ENCODE data around the gene RHOC. TPM values are rescaled to one million over a fixed set of nuclear protein-coding genes. Genes with fewer than 3 reads are reported as not detected.

The RHOC gene
- total RNA-seq, 1 experiment from 2014 or later = 405 TPM

DNA sequence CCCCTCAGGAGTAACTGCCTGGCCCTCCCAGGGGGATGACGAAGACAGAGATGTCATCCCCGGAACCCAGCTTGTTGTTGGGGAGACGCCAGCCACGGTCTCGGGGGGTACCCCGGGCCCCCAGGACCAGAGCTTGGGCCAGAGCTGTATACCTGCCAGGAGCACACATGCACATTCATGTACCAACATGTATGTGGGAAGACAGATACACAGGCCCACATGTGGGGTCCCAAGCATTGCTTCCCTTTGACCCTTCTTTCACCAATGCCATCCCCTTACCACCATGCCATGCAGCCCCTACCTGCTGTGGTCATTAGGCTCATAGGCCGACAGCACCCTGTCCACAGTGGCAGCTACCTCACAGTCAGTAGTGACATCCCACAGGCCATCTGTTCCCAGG lies 3.2 kb upstream of the RHOC start:
- Histone ChIP-seq H3K4me3 (ENCODE audit: low read length) (no peak overlapping the region), H3K4me1 (ENCODE audit: insufficient read depth, low read length) (peaks cover 26% of the 10 kb centered on the region), H3K9me3 (ENCODE audit: low read length) (no peaks in the 10 kb centered on the region), H4K20me1 (ENCODE audit: low read length) (no peaks in the 10 kb centered on the region), H2AFZ (ENCODE audit: low read length) (no peak overlapping the region), H3K79me2 (ENCODE audit: low read length) (peaks cover 15% of the 10 kb centered on the region), H3K27me3 (ENCODE audit: low read length) (no peaks in the 10 kb centered on the region), H3F3A (ENCODE audit: low read length, unreplicated experiment) (peaks cover 3% of the 10 kb centered on the region), H3K27ac (ENCODE audit: low read length) (no peak overlapping the region), H3K9me2 (replicated peaks; ENCODE audit: low read length) (no peaks in the 10 kb centered on the region), H3K9ac (ENCODE audit: low read length) (no peak overlapping the region), H3K4me2 (ENCODE audit: low read length) (no peak overlapping the region), H3K36me3 (ENCODE audit: low read depth, low read length) (no peaks in the 10 kb centered on the region)
- POLR2A ChIA-PET (ENCODE audit: unreplicated experiment) = no interaction called here
- no TSS peak for BruUV-seq (replicated peaks)
- no peak for DNase-seq
- intact Hi-C loops (cut with micrococcal nuclease) = no loop called here
- no peak for ATAC-seq
- TF ChIP-seq, protein P1, sequence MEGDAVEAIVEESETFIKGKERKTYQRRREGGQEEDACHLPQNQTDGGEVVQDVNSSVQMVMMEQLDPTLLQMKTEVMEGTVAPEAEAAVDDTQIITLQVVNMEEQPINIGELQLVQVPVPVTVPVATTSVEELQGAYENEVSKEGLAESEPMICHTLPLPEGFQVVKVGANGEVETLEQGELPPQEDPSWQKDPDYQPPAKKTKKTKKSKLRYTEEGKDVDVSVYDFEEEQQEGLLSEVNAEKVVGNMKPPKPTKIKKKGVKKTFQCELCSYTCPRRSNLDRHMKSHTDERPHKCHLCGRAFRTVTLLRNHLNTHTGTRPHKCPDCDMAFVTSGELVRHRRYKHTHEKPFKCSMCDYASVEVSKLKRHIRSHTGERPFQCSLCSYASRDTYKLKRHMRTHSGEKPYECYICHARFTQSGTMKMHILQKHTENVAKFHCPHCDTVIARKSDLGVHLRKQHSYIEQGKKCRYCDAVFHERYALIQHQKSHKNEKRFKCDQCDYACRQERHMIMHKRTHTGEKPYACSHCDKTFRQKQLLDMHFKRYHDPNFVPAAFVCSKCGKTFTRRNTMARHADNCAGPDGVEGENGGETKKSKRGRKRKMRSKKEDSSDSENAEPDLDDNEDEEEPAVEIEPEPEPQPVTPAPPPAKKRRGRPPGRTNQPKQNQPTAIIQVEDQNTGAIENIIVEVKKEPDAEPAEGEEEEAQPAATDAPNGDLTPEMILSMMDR (conservative IDR thresholded peaks at IDR 0.05; ENCODE audit: low read depth, low read length) = no peak
- TF ChIP-seq EZH2phosphoT487 (IDR thresholded peaks at IDR 0.05; ENCODE audit: borderline replicate concordance, low read length) (no peak), EZH2 (IDR thresholded peaks at IDR 0.05; ENCODE audit: low read length, unreplicated experiment) (no peak)
- CTCF ChIA-PET = no interaction called here

- BruUV-seq (replicated peaks) = no TSS peak
- Histone ChIP-seq H2AFZ (ENCODE audit: low read length) (no peak overlapping the region), H3K9me3 (ENCODE audit: low read length) (no peaks in the 10 kb centered on the region), H3K79me2 (ENCODE audit: low read length) (peaks cover 27% of the 10 kb centered on the region), H3K4me2 (ENCODE audit: low read length) (peak overlapping the region; percentile 88; the same call in 1 of the 2 replicates), H3K9me2 (replicated peaks; ENCODE audit: low read length) (no peaks in the 10 kb centered on the region), H3K4me1 (ENCODE audit: insufficient read depth, low read length) (peaks cover 28% of the 10 kb centered on the region), H3K27me3 (ENCODE audit: low read length) (no peaks in the 10 kb centered on the region), H3F3A (ENCODE audit: low read length, unreplicated experiment) (peaks cover 3% of the 10 kb centered on the region), H4K20me1 (ENCODE audit: low read length) (no peaks in the 10 kb centered on the region), H3K27ac (ENCODE audit: low read length) (no peak overlapping the region), H3K9ac (ENCODE audit: low read length) (no peak overlapping the region), H3K36me3 (ENCODE audit: low read depth, low read length) (no peaks in the 10 kb centered on the region; the same call in 1 of the 2 replicates), H3K4me3 (ENCODE audit: low read length) (no peak overlapping the region)
- ATAC-seq (no peak), DNase-seq (no peak)
- TF ChIP-seq EZH2phosphoT487 (IDR thresholded peaks at IDR 0.05; ENCODE audit: borderline replicate concordance, low read length) (no peak), EZH2 (IDR thresholded peaks at IDR 0.05; ENCODE audit: low read length, unreplicated experiment) (no peak)
- TF ChIP-seq, protein P1 (conservative IDR thresholded peaks at IDR 0.05; ENCODE audit: low read depth, low read length) = no peak
- CTCF ChIA-PET = interaction anchor here (1.2 to 1.5 kb wide), 2 partner anchors 34 to 207 kb away, joined by 4 to 7 read pairs; partner anchors contain the start of gene MOV10
- intact Hi-C loops (cut with micrococcal nuclease) = loop anchor here (5.0 kb wide), 1 partner anchor 206 kb away; no protein-coding TSS in a partner anchor
- POLR2A ChIA-PET (ENCODE audit: unreplicated experiment) = no interaction called here
Observed at GRCh38 chr1:112708489-112708888, 1.6 kb upstream of the RHOC start.

GRCh38 chr1:112708002-112708448 lies 1.1 kb upstream of the RHOC start:
- Histone ChIP-seq H3K36me3 (ENCODE audit: low read depth, low read length) (peaks cover 3% of the 10 kb centered on the region; the same call in 1 of the 2 replicates), H3K4me1 (ENCODE audit: insufficient read depth, low read length) (peaks cover 31% of the 10 kb centered on the region), H3K27me3 (ENCODE audit: low read length) (no peaks in the 10 kb centered on the region), H3K79me2 (ENCODE audit: low read length) (peaks cover 32% of the 10 kb centered on the region), H3K9ac (ENCODE audit: low read length) (peak overlapping the region; percentile 97; the same call in 1 of the 2 replicates), H3K27ac (ENCODE audit: low read length) (peak overlapping the region; percentile 31; the same call in 1 of the 2 replicates), H4K20me1 (ENCODE audit: low read length) (no peaks in the 10 kb centered on the region), H3K9me3 (ENCODE audit: low read length) (no peaks in the 10 kb centered on the region), H3K4me3 (ENCODE audit: low read length) (peak overlapping the region; percentile 97), H3K9me2 (replicated peaks; ENCODE audit: low read length) (no peaks in the 10 kb centered on the region), H3F3A (ENCODE audit: low read length, unreplicated experiment) (peaks cover 3% of the 10 kb centered on the region), H3K4me2 (ENCODE audit: low read length) (peak overlapping the region; percentile 88), H2AFZ (ENCODE audit: low read length) (peak overlapping the region; percentile 90)
- CTCF ChIA-PET = interaction anchor here (0.7 to 1.5 kb wide), 3 partner anchors 33 to 314 kb away, joined by 3 to 7 read pairs (median 4); partner anchors contain the start of gene MOV10
- DNase-seq (no peak), ATAC-seq (no peak)
- POLR2A ChIA-PET (ENCODE audit: unreplicated experiment) = no interaction called here
- TF ChIP-seq EZH2 (IDR thresholded peaks at IDR 0.05; ENCODE audit: low read length, unreplicated experiment) (no peak), EZH2phosphoT487 (IDR thresholded peaks at IDR 0.05; ENCODE audit: borderline replicate concordance, low read length) (no peak)
- TF ChIP-seq, protein P1 (conservative IDR thresholded peaks at IDR 0.05; ENCODE audit: low read depth, low read length) = no peak
- no TSS peak for BruUV-seq (replicated peaks)
- intact Hi-C loops (cut with micrococcal nuclease) = loop anchor here (5.0 kb wide), 1 partner anchor 206 kb away; no protein-coding TSS in a partner anchor
